Natural killer cell (primary cell): ENCODE data around the gene DOP1B. TPM values are rescaled to one million over a fixed set of nuclear protein-coding genes. Genes with fewer than 3 reads are reported as not detected.
"Not testable (repeated sequence)": the region's sequence is repeated elsewhere in the genome, so short reads cannot be mapped to it uniquely, and the experiment has no call there.

Source experiments
- ATAC-seq, 3 donors: fragments of 150-1000 bp in 2 of 3; fragments of 200-7000 bp in 1 of 3; cut with Tn5 transposase; 1 replicate in 1 of 3; 2 replicates in 2 of 3; pipeline ENCODE4 v1.10.0; 2021; ENCODE audit warnings: mild to moderate bottlenecking in 2 of 3, moderate library complexity in 2 of 3
- DNase-seq, 2 donors: peaks; one replicate each; pipeline versions ENCODE4 v3.0.0 to v3.0.0-alpha.2; 2013 to 2021; ENCODE audit warnings: mixed read lengths in 1 of 2
- H3K27ac ChIP-seq: one replicate; pipeline ENCODE4 v1.5.1; 2013; ENCODE audit warnings: mild to moderate bottlenecking, low read length
- H3K27me3 ChIP-seq: one replicate; pipeline ENCODE4 v1.6.1; 2013; ENCODE audit warnings: low read length; ENCODE audit not compliant: control insufficient read depth, insufficient read depth
- H3K36me3 ChIP-seq: one replicate; pipeline ENCODE4 v1.6.1; 2013; ENCODE audit warnings: low read length; ENCODE audit not compliant: control insufficient read depth, insufficient read depth
- H3K4me1 ChIP-seq: one replicate; pipeline ENCODE4 v1.6.1; 2013; ENCODE audit warnings: low read length; ENCODE audit not compliant: control insufficient read depth, insufficient read depth
- H3K4me3 ChIP-seq: one replicate; pipeline ENCODE4 v1.5.1; 2013; ENCODE audit warnings: low read length
- H3K9me3 ChIP-seq: one replicate; pipeline ENCODE4 v1.6.1; 2013; ENCODE audit warnings: low read length; ENCODE audit not compliant: control insufficient read depth, insufficient read depth
- H3K27ac Mint-ChIP-seq, 2 donors: one replicate each; pipeline ENCODE4 v1.8.0; 2022; ENCODE audit warnings: mild to moderate bottlenecking in 2 of 2, mixed read lengths in 2 of 2, moderate library complexity in 1 of 2
- H3K27me3 Mint-ChIP-seq, 2 donors: one replicate each; pipeline ENCODE4 v1.8.0; 2022; ENCODE audit warnings: low read depth in 2 of 2, mixed read lengths in 2 of 2
- H3K36me3 Mint-ChIP-seq: one replicate; pipeline ENCODE4 v1.8.0; 2022; ENCODE audit warnings: mixed read lengths
- H3K4me1 Mint-ChIP-seq, 2 donors: one replicate each; pipeline ENCODE4 v1.8.0; 2022; ENCODE audit warnings: mixed read lengths in 2 of 2
- H3K4me3 Mint-ChIP-seq: one replicate; pipeline ENCODE4 v1.8.0; 2022; ENCODE audit warnings: mild to moderate bottlenecking, moderate library complexity, mixed read lengths
- H3K9me3 Mint-ChIP-seq, 2 donors: one replicate each; pipeline ENCODE4 v1.8.0; 2022; ENCODE audit warnings: mixed read lengths in 2 of 2
- WGBS: methylation state at CpG from one replicate; pipeline ENCODE4 v1.1.7; 2013; ENCODE audit warnings: missing lambda C conversion rate; ENCODE audit not compliant: insufficient coverage; 5-methylcytosine and 5-hydroxymethylcytosine counted together
- intact Hi-C: fragments of 100-400 bp; cut with micrococcal nuclease; formaldehyde crosslinking; loops from one replicate; pipeline ENCODE4 v1.14.2; 2022
- total RNA-seq, 4 donors: library from RNA; stranded (reverse); fragments of 120-200 nt in 1 of 4; gene quantifications; one replicate each; pipeline versions ENCODE4 v1.2.3 to v1.2.4, GENCODE V29; 2013 to 2022
- TF ChIP-seq, protein P1 (sequence below): fragments of 200-600 bp; IDR thresholded peaks from one replicate; pipeline ENCODE4 v1.8.0; 2022; ENCODE audit warnings: antibody characterized with exemption

DOP1B gene
- total RNA-seq, 3 donors from 2014 or later (not counting 1 experiment from before 2014, with no cell fraction given): 29.5 to 32.1 (median 31.9) TPM

- no peaks in the 10 kb centered on the region for H3K36me3 Mint-ChIP-seq
- 6% methylated on average over 6 of the region's 6 CpGs for WGBS
Observed at GRCh38 chr21:36141513-36141925, 15.1 kb upstream of the DOP1B start.

GRCh38 chr21:36144233-36144632, 12.4 kb upstream of the DOP1B start:
- peaks cover 17% of the 10 kb centered on the region for H3K4me1 ChIP-seq
- intact Hi-C loops, H3K27ac Mint-ChIP-seq, H3K4me3 ChIP-seq, H3K9me3 Mint-ChIP-seq, H3K36me3 ChIP-seq, H3K27me3 ChIP-seq, H3K27ac ChIP-seq, ATAC-seq, H3K27me3 Mint-ChIP-seq, H3K4me1 Mint-ChIP-seq, H3K9me3 ChIP-seq, H3K36me3 Mint-ChIP-seq, DNase-seq, H3K4me3 Mint-ChIP-seq: not testable (repeated sequence)
- WGBS: 89% methylated on average over 2 of the region's 6 CpGs

More at GRCh38 chr21:36141513-36141925, 15.1 kb upstream of the DOP1B start:
- Histone ChIP-seq H3K4me3 (no peak overlapping the region), H3K27me3 (no peaks in the 10 kb centered on the region), H3K9me3 (no peaks in the 10 kb centered on the region), H3K36me3 (no peaks in the 10 kb centered on the region), H3K4me1 (peaks cover 18% of the 10 kb centered on the region), H3K27ac (no peak overlapping the region)
- Mint-ChIP-seq H3K4me3 (no peak overlapping the region), H3K27ac (no peak overlapping the region), H3K9me3 (no peaks in the 10 kb centered on the region), H3K4me1 (peaks cover 5 to 8% of the 10 kb centered on the region in 2 donors), H3K27me3 (no peaks in the 10 kb centered on the region)
- intact Hi-C loops: loop anchor here (1.0 kb wide), 2 partner anchors 68 to 190 kb away; no protein-coding TSS in a partner anchor
- TF ChIP-seq, protein P1, sequence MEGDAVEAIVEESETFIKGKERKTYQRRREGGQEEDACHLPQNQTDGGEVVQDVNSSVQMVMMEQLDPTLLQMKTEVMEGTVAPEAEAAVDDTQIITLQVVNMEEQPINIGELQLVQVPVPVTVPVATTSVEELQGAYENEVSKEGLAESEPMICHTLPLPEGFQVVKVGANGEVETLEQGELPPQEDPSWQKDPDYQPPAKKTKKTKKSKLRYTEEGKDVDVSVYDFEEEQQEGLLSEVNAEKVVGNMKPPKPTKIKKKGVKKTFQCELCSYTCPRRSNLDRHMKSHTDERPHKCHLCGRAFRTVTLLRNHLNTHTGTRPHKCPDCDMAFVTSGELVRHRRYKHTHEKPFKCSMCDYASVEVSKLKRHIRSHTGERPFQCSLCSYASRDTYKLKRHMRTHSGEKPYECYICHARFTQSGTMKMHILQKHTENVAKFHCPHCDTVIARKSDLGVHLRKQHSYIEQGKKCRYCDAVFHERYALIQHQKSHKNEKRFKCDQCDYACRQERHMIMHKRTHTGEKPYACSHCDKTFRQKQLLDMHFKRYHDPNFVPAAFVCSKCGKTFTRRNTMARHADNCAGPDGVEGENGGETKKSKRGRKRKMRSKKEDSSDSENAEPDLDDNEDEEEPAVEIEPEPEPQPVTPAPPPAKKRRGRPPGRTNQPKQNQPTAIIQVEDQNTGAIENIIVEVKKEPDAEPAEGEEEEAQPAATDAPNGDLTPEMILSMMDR: peak; percentile 94
- ATAC-seq: peak; percentile 94 to 97 (median 95)
- peak; percentile 64 to 94 for DNase-seq

DNA sequence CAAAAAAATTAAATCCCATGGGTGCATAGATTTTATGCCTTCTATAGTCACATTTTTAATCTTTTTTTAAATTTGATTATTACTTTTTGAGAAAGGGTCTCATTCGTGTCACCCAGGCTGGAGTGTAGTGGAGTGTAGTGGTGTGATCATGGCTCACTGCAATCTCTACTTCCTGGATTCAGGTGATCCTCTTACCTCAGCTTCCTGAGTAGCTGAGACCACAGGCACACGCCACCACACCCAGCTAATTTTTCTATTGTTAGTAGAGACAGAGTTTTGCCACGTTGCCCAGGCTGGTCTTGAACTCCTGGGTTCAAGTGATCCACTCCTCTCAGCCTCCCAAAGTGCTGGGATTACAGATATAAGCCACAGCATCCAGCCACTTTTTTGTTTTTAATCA, 11.4 kb upstream of the DOP1B start:
- no peaks in the 10 kb centered on the region for H3K9me3 ChIP-seq
- H3K27ac ChIP-seq: no peak overlapping the region
- peaks cover 23% of the 10 kb centered on the region for H3K4me1 ChIP-seq
- H3K4me3 Mint-ChIP-seq: no peak overlapping the region
- ATAC-seq: no peak
- H3K27me3 ChIP-seq: no peaks in the 10 kb centered on the region
- no peaks in the 10 kb centered on the region for H3K36me3 ChIP-seq
- H3K36me3 Mint-ChIP-seq: no peaks in the 10 kb centered on the region
- 6% methylated on average over 3 of the region's 3 CpGs for WGBS
- TF ChIP-seq, protein P1: no peak
- H3K27ac Mint-ChIP-seq: no peak overlapping the region
- intact Hi-C loops: no loop called here
- no peak overlapping the region for H3K4me3 ChIP-seq
- no peaks in the 10 kb centered on the region for H3K9me3 Mint-ChIP-seq
- peaks cover 8 to 9% of the 10 kb centered on the region in 2 donors for H3K4me1 Mint-ChIP-seq
- peak in 1 of 2 donors; percentile 55 for DNase-seq
- no peaks in the 10 kb centered on the region for H3K27me3 Mint-ChIP-seq

GRCh38 chr21:36147911-36148310, 8.7 kb upstream of the DOP1B start:
- no peak overlapping the region for H3K27ac Mint-ChIP-seq
- ATAC-seq (no peak), DNase-seq (no peak)
- no peaks in the 10 kb centered on the region for H3K36me3 Mint-ChIP-seq
- H3K9me3 ChIP-seq: no peaks in the 10 kb centered on the region
- no peaks in the 10 kb centered on the region for H3K27me3 ChIP-seq
- WGBS: 93% methylated on average over 5 of the region's 5 CpGs
- H3K9me3 Mint-ChIP-seq: no peaks in the 10 kb centered on the region
- H3K27me3 Mint-ChIP-seq: no peaks in the 10 kb centered on the region
- H3K4me3 Mint-ChIP-seq: no peak overlapping the region
- intact Hi-C loops: no loop called here
- no peak overlapping the region for H3K4me3 ChIP-seq
- TF ChIP-seq, protein P1: no peak
- no peaks in the 10 kb centered on the region for H3K36me3 ChIP-seq
- no peak overlapping the region for H3K27ac ChIP-seq
- peaks cover 27% of the 10 kb centered on the region for H3K4me1 ChIP-seq
- peaks cover 0 to 7% of the 10 kb centered on the region in 2 donors for H3K4me1 Mint-ChIP-seq
